Stomach (tissue), 19 donors: Measurements from ENCODE around the gene LST1. TPM values are rescaled to one million over a fixed set of nuclear protein-coding genes. Genes with fewer than 3 reads are reported as not detected.
A peak's percentile ranks its signal among the peaks of the same experiment; 100 is the strongest.

Experiments used
- DNase-seq, 2 donors: peaks; one replicate each; pipeline versions ENCODE4 v3.0.0 to v3.0.0-alpha.2; 2013 to 2019
- H3K27ac ChIP-seq, 5 donors: fragments of 200-600 bp in 4 of 5; sonication (generic) in 4 of 5; one replicate each; pipeline ENCODE4 v1.5.1; 2013 to 2019; ENCODE audit warnings: mild to moderate bottlenecking in 1 of 5, moderate library complexity in 1 of 5
- H3K27me3 ChIP-seq, 3 donors: fragments of 200-600 bp; sonication (generic); one replicate each; pipeline ENCODE4 v1.5.1; 2017 to 2019; ENCODE audit warnings: mixed run types in 1 of 3
- H3K36me3 ChIP-seq, 4 donors: fragments of 200-600 bp; sonication (generic); 1 replicate in 3 of 4; 2 replicates in 1 of 4; pipeline ENCODE4 v1.5.1; 2016 to 2019
- H3K4me1 ChIP-seq, 4 donors: fragments of 200-600 bp; sonication (generic); one replicate each; pipeline ENCODE4 v1.5.1; 2016 to 2019
- H3K4me3 ChIP-seq, 4 donors: fragments of 200-600 bp; sonication (generic) in 3 of 4; one replicate each; pipeline ENCODE4 v1.5.1; 2016 to 2019; ENCODE audit warnings: mild to moderate bottlenecking in 1 of 4
- H3K9me3 ChIP-seq, 4 donors: fragments of 200-600 bp; sonication (generic); one replicate each; pipeline ENCODE4 v1.5.1; 2016 to 2019
- CTCF ChIP-seq, 7 experiments: fragments of 450-650 bp in 4 of 7; fragments of 200-600 bp in 3 of 7; sonication (generic) in 3 of 7; IDR thresholded peaks; one replicate each; pipeline ENCODE4 v1.5.1; 2016 to 2019; ENCODE audit warnings: antibody characterized with exemption in 7 of 7, control low read depth in 2 of 7, mild to moderate bottlenecking in 1 of 7
- EP300 ChIP-seq: sonication (generic); formaldehyde crosslinking; IDR thresholded peaks from one replicate; pipeline ENCODE4 v1.6.1; 2017; ENCODE audit warnings: antibody characterized with exemption
- POLR2A ChIP-seq, 4 donors: fragments of 450-650 bp; IDR thresholded peaks; one replicate each; pipeline ENCODE4 v1.6.1; 2016; ENCODE audit warnings: antibody characterized with exemption in 4 of 4, control low read depth in 2 of 4, mild to moderate bottlenecking in 1 of 4, moderate library complexity in 1 of 4
- POLR2AphosphoS5 ChIP-seq, 3 donors: sonication (generic); formaldehyde crosslinking; IDR thresholded peaks; one replicate each; pipeline ENCODE4 v1.6.1; 2016; ENCODE audit warnings: antibody characterized with exemption in 3 of 3
- WGBS, 5 donors: extraction: QIAGEN DNeasy Blood & Tissue Kit in 3 of 5; methylation state at CpG; one replicate each; pipeline versions ENCODE4 v1.1.5 to v1.1.7; 2013 to 2018; 5-methylcytosine and 5-hydroxymethylcytosine counted together
- intact Hi-C: fragments of 100-400 bp; cut with DNase I; formaldehyde crosslinking; loops from one replicate; pipeline ENCODE4 v1.15.1; 2023; ENCODE audit warnings: low total_unique reads
- long read RNA-seq, 10 donors: transcript quantifications; one replicate each; lab custom pipeline, GENCODE V29; 2026
- polyA plus RNA-seq, 3 donors: library from polyadenylated mRNA; stranded (reverse); fragments of 200-250 nt; gene quantifications; one replicate each; pipeline ENCODE4 v1.2.3, GENCODE V29; 2013
- total RNA-seq, 5 donors: library from RNA; depleted of rRNA; stranded (reverse); fragments of >200 nt; gene quantifications; one replicate each; pipeline versions ENCODE4 v1.1.0 to v1.2.3, GENCODE V29; 2014 to 2016
- donor health status: healthy with polysubstance abuse.
- donor health status: Bipolar disorder and iron deficiency.
- donor health status: healthy.

Gene LST1
- total RNA-seq, result 1 to 10 TPM in 2 of 5 donors, not detected in 3; 2.9 to 6.7 TPM
- 10 to 100 TPM in 2 of 3 donors, 1 to 10 TPM in 1; 8.8 to 35.4 (median 26.7) TPM for polyA plus RNA-seq
- long read RNA-seq, donor 1, partial matches to known transcripts, result 0 of 3 reads
- long read RNA-seq, donor 1, other reads (novel, unspliced or antisense), result 0 of 3 reads
- long read RNA-seq, donor 2, partial matches to known transcripts, result 0 of 1 reads
- long read RNA-seq, donor 2, other reads (novel, unspliced or antisense), result 0 of 1 reads
- long read RNA-seq, donor 3, result 0 reads
- long read RNA-seq, donor 4, result 0 reads
- long read RNA-seq, donor 5, partial matches to known transcripts, result 5 of 10 reads
- long read RNA-seq, donor 5, other reads (novel, unspliced or antisense), result 0 of 10 reads
- long read RNA-seq, donor 6, partial matches to known transcripts, result 0 of 4 reads
- long read RNA-seq, donor 6, other reads (novel, unspliced or antisense), result 0 of 4 reads
- long read RNA-seq, donor 7, partial matches to known transcripts, result 0 of 3 reads
- long read RNA-seq, donor 7, other reads (novel, unspliced or antisense), result 0 of 3 reads
- long read RNA-seq, donor 8, partial matches to known transcripts, result 0 of 2 reads
- long read RNA-seq, donor 8, other reads (novel, unspliced or antisense), result 0 of 2 reads
- long read RNA-seq, donor 9, partial matches to known transcripts, result 0 of 2 reads
- long read RNA-seq, donor 9, other reads (novel, unspliced or antisense), result 0 of 2 reads
- long read RNA-seq, donor 10, partial matches to known transcripts, result 0 of 1 reads
- long read RNA-seq, donor 10, other reads (novel, unspliced or antisense), result 0 of 1 reads

- WGBS, 5 donors, result 29 to 67% (median 56%) methylated on average over 1 of the region's 1 CpG
- peak within 1 kb of the TSS in 4 of 5 donors; percentile 16 to 76 (median 53) for H3K27ac ChIP-seq
- H3K36me3 ChIP-seq, result no peaks in the 10 kb centered on the region
- intact Hi-C loops, result no loop called here
- no peaks in the 10 kb centered on the region for H3K9me3 ChIP-seq
- peak within 1 kb of the TSS in 2 of 4 donors; percentile 26 to 31 for H3K4me3 ChIP-seq
- DNase-seq, result no peak
- peaks cover 6 to 57% (median 16%) of the 10 kb centered on the region in 4 donors for H3K4me1 ChIP-seq
- H3K27me3 ChIP-seq, result peaks cover 0 to 25% (median 0%) of the 10 kb centered on the region in 3 donors
- TF ChIP-seq EP300 (no peak), POLR2AphosphoS5 (IDR thresholded peaks at IDR 0.05) (no peak), POLR2A (IDR thresholded peaks at IDR 0.05) (no peak), CTCF (IDR thresholded peaks at IDR 0.05) (no peak)
Observed at GRCh38 chr6:31586008-31586407, at the start of gene LST1. Gene LST1, plus strand, starts transcription at chr6:31586277. Its CDS starts 1,023 bp downstream, at chr6:31587300.

GRCh38 chr6:31538805-31539400 is 47.2 kb upstream of the LST1 start:
- Histone ChIP-seq H3K27me3 (no peaks in the 10 kb centered on the region), H3K9me3 (no peaks in the 10 kb centered on the region), H3K4me1 (peaks cover 30 to 64% (median 51%) of the 10 kb centered on the region in 4 donors), H3K36me3 (peaks cover 62 to 65% (median 65%) of the 10 kb centered on the region in 4 donors), H3K27ac (peak overlapping the region in 1 of 5 donors; percentile 99), H3K4me3 (peak overlapping the region in 2 of 4 donors; percentile 68 to 83)
- intact Hi-C loops, result no loop called here
- 41 to 50% (median 47%) methylated on average over 6 of the region's 6 CpGs for WGBS, 5 donors
- TF ChIP-seq POLR2A (IDR thresholded peaks at IDR 0.05) (no peak), CTCF (IDR thresholded peaks at IDR 0.05) (no peak)
- no peak for DNase-seq

- DNase-seq, result no peak
- 5 to 9% (median 7%) methylated on average over 4 of the region's 4 CpGs for WGBS, 5 donors
- Histone ChIP-seq H3K27me3 (no peaks in the 10 kb centered on the region), H3K4me3 (peak overlapping the region; percentile 68 to 83 (median 75)), H3K4me1 (peaks cover 30 to 60% (median 48%) of the 10 kb centered on the region in 4 donors), H3K36me3 (peaks cover 44 to 48% (median 47%) of the 10 kb centered on the region in 4 donors), H3K27ac (peak overlapping the region in 4 of 5 donors; percentile 92 to 99 (median 95)), H3K9me3 (no peaks in the 10 kb centered on the region)
- no peak for TF ChIP-seq CTCF (IDR thresholded peaks at IDR 0.05)
- TF ChIP-seq POLR2A (IDR thresholded peaks at IDR 0.05), result no peak
- no peak for TF ChIP-seq EP300
- no peak for TF ChIP-seq POLR2AphosphoS5 (IDR thresholded peaks at IDR 0.05)
- intact Hi-C loops, result no loop called here
Observed at GRCh38 chr6:31540640-31541039, 45.4 kb upstream of the LST1 start.

- Histone ChIP-seq H3K4me1 (peaks cover 30 to 62% (median 47%) of the 10 kb centered on the region in 4 donors), H3K9me3 (no peaks in the 10 kb centered on the region), H3K36me3 (peaks cover 39 to 43% (median 42%) of the 10 kb centered on the region in 4 donors), H3K4me3 (peak overlapping the region; percentile 68 to 83 (median 75)), H3K27ac (peak overlapping the region; percentile 81 to 99 (median 93)), H3K27me3 (no peaks in the 10 kb centered on the region)
- DNase-seq, result peak in 1 of 2 donors; percentile 84
- TF ChIP-seq POLR2A (IDR thresholded peaks at IDR 0.05), result no peak
- TF ChIP-seq CTCF (IDR thresholded peaks at IDR 0.05), result peak in 1 of 7 experiments; percentile 2
- intact Hi-C loops, result no loop called here
- 0 to 1% (median 0%) methylated on average over 21 of the region's 21 CpGs for WGBS, 5 donors
Observed at GRCh38 chr6:31541059-31541657, 44.9 kb upstream of the LST1 start.
